HG03045 (cell line): ENCODE measurements around the gene AVPR1B.

Source experiments
- ATAC-seq: cut with Tn5 transposase; IDR thresholded peaks from one replicate; pipeline ENCODE4 v1.9.1; 2021; ENCODE audit warnings: mild to moderate bottlenecking, moderate library complexity; ENCODE audit not compliant: unreplicated experiment

Gene AVPR1B, protein sequence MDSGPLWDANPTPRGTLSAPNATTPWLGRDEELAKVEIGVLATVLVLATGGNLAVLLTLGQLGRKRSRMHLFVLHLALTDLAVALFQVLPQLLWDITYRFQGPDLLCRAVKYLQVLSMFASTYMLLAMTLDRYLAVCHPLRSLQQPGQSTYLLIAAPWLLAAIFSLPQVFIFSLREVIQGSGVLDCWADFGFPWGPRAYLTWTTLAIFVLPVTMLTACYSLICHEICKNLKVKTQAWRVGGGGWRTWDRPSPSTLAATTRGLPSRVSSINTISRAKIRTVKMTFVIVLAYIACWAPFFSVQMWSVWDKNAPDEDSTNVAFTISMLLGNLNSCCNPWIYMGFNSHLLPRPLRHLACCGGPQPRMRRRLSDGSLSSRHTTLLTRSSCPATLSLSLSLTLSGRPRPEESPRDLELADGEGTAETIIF

DNA sequence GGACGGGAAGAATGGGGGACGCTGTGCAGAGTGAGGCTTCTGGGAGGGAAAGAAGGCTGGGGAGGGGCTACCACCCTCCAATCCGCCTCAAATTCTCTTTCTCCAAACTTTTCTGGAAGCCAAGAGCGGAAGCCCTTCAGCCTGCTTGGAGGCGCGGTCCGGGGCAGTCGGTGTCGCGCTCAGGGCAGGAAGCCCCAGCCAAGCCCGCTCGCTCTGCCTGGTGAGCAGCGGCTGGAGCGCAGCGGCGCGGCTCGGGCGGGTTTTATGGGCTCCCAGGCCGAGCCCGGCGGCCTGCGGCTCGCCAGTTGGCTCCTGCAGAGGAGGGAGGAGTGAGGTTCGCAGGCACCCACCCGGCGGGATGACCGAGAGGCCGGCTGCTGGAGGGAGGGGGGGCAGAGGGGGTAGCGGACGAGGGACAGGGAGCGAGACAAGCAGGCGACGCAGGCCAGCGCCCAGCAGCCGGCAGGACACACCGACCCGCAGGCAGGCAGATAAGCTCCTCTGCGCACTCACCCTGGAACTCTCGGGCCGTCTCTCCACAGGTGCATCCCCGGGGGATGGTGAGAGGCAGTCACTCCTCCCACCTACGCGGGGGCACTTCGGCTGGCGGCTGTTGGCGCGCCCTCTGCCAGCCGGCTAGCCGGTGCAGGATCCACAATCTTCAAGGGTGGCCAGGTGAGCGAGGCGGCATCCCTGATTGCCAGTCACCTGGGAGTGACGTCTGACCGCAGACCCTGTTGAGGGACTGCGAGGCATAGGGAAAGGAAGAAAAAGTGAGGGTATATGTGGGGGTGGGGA lies at the start of gene AVPR1B:
AVPR1B (minus strand) TSS at position 238 of the 798 bp plus-strand sequence. CDS start 498 bp downstream, outside the sequence.
- ATAC-seq: no peak

DNA sequence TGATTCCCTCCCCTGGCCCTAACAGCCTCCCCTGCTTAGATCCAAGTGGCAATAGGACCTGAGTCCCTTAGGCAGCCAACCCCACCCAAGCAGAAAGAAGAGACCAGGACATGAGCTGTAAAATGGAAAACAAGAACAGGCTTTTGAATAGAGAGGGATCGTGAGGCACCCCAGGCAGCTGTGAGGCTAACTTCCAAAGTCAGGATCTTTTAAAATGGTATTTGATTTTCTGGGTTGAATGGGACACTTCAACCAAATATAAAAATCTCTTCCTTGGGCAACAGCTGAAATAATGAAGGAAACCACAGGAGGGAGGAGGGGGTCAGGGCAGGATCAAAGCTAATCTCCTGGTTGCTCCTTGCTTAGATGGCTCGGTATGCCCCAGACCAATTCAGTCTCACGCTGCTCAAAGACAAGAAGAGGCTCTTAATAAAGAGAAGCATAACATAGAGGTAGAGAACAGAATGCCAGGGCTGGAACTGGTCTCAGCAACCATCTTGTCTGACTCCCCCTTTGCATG lies 28.6 kb upstream of the AVPR1B start:
- no peak for ATAC-seq

DNA sequence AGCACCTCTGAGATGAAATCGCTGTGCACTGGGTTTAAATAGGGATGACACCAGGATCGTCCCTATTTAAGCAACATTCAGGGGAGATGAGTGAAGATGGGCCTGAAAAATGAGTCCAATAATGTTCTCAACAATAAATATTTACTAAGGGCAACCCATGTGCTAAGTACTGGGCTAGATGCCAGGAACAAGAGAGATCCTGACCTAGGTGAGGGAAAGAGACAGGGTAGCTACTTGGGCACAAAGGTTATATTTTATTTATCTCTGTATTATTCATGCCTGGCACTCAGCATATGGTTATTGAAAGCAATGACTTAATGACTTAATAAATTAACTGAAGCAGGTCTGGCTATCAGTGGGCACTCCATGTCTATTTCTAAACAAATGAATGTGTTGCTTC lies 27.4 kb upstream of the AVPR1B start:
- ATAC-seq: no peak

DNA sequence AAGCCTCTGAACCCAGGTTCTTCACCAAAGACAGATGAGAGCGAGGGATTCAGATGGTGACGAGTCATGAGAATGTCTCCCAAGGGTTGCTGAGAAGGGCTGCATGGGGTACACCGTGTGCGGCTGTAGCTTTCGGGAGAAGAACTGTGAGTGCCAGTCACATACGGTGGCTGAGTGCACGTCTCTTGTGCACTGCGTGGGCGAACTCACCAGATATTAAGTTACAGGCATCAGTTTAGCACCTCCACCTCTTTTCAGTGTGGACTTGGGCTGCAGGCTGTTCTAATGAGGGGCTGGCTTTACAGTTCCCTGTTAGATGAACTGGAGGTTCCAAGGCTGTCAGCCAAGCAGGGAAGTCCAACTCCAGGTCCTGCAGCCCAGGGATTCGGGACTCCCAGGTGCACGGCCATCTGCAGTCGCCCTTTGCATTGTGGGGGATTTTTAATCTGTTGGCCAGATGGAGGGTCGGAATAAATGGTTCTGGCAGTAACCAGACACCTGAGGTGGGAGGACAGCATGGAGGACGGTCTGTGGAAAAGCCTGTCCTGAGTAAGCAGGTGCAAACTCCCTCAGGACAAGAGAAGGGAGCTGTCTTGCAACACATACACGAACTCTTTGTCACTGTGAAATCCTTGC lies 26.5 kb upstream of the AVPR1B start:
- ATAC-seq: no peak

DNA sequence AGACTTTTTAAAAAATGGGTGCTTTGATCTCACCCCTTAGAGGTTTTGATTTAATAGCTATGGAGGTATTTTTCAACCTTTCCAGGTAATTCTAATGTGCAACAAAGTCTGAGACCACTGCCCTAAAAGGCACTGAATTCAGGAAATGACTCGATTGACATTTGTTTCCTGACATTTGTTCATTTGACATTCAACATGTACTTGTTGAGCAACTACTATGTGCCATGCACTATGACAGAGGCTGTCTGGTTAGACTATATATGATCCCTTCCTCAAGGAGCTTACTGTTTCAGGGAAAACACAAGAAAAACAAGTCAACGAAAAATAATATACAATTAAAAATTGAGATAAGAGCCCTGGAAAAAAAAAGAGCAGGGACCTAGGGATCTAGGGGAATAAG lies 25.6 kb upstream of the AVPR1B start:
- ATAC-seq: no peak

DNA sequence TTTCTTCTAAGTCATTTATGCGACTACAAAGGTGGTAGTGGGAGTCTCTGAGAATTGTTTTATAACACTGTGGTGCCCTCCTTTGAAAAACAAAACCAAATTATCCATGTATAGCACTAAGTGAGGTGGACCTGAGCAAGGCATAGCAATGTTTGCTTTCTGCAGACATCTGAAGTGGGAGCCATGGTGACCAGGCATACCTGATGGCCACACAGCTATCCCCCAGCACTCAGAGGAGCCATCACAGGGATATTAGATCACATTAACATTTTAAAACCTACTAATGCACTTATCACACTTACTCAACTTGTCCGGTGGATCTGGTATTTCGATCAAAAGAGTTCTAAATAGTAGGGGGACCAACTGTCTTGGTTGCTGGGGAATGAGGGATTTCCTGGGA lies 24.8 kb upstream of the AVPR1B start:
- ATAC-seq: no peak

DNA sequence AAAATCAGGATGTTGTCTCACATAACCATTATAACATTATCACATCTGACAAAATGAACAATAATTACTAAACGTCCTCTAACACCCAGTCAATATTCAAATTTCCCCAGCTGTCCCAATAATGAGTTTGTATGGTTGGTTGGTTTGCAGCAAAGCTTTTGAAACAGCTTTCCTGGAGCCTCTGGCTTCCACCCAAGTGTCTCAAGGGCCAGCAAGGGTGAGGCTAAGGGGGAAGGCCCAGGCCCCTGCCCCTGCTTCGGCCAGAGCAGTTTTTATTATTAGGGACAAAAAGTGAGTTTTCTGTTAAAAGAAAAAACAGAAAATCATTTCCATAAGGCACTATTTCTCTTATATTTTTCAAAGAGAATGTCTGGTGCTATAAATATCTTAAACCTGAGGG lies 19.1 kb upstream of the AVPR1B start:
- no peak for ATAC-seq

DNA sequence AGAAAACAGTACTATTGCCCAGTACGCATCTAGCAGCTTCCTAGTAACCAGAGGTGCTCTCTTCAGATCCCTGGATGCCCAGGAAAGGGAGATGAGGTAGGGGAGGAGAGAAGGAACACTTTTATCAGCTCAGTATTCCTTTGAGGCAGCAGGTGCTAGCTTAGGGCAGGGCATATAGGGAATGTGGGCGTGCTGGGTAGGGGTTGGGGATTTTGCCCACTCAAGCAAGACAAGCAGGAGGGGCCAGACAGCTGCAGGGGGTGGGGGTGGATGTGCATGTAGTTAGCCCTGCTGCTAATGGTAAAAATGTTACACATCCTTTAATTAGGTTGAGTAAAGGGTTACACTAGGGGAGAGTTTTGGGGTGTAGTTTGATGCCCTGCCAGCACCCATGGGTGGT lies 18.1 kb upstream of the AVPR1B start:
- no peak for ATAC-seq

DNA sequence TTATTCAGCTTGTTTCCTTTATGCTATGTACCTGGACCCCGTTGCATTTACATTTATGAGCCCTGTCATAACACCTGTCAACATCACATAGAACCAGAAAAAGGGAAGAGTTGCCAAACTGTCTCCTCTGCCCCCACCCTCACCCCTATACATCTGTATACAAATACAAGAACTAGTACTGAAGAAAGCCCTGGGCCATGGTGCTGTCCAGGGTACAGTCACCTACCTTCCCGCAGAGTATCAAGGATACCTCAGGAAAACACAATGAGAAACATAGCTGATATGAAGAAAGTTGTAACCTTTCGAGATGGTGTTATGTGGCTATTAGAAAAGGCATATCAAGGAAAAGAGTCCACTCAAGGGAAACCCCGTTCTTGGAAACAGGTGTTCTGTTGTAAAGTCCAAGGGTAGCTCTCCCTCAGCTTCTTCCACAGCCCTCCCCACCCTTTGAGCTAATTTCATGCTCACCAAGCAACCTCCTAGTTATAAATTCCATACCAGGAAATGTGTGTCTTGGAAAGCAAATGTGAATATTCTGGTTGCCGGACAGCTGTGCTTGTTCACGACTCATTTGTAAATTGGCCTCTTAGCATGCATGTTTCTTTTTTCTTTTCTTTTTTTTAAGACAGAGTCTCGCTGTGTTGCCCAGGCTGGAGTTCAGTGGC lies 16.7 kb upstream of the AVPR1B start:
- ATAC-seq: no peak

DNA sequence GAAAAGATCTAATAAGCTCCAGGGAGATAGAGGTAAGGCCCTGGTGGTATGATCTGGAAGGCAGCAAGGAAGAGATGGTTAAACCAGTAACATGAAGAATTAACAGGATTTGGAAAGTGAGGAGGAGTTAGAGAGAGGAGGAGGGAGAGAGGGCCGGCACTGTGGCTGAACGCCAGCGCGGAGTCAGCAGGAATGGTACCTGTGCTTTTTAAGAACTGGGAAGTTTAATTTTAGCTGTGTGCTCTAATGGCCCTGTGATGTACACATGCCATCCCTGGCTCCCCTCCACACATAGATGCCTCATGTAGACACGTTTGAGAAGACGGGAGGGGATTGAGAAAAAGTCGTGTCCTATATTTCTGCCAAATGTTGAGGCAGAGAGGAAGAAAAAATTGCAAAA lies 13.8 kb upstream of the AVPR1B start:
- no peak for ATAC-seq

DNA sequence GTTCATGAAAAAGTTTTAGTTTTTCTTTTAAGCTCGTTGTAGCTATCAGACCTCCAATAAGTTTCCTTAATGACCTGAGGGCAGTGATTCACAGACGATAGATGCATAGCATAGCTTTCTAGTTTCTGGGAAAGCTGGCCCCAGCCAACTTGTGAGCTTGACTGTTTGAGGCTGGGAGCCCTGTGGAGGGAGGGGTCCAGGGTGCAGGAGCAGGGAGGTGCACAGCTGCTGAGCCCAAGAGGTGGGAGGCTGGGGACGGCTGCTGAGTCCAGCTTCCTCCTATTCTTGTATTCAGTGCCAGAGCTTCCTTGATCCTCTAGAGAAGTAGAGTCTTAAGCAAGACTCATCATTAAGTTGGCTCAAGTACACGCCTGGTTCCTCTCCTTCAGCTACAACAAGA lies 11.0 kb upstream of the AVPR1B start:
- no peak for ATAC-seq

DNA sequence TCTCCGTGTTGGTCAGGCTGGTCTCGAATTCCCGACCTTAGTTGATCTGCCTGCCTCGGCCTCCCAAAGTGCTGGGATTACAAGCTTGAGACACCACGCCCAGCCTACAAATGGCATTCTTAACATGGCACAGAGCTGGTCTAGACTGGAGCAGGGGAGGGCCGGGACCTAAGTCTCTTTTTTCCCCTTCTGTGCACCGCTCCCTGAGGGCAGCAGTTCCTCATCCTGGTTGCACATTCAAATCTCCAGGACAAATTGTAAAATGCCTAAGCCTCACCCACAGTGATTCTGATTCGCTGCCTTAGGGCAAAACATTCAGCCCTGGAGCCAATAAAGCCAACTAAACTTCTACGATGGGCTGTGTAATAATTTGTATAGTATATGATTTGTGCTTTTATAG lies 10.1 kb upstream of the AVPR1B start:
- ATAC-seq: no peak

DNA sequence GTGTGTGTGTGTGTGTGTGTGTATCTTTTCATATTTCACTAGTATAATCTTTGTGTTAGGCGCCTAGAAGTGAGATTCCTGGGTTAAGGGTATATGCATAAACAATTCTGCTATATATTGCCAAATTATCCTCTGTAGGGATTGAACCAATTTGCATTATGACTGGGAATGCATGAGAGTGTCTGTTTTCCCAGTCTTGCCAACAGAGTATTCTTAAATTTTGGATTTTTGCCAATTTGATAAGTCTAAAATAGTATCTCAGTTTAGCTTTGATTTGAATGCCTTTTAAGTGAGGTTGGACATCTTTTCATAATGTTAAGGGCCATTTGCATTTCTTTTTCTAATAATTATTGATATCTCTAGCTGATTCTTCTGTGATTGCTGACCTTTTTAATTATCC lies 8.2 kb upstream of the AVPR1B start:
- ATAC-seq: no peak

DNA sequence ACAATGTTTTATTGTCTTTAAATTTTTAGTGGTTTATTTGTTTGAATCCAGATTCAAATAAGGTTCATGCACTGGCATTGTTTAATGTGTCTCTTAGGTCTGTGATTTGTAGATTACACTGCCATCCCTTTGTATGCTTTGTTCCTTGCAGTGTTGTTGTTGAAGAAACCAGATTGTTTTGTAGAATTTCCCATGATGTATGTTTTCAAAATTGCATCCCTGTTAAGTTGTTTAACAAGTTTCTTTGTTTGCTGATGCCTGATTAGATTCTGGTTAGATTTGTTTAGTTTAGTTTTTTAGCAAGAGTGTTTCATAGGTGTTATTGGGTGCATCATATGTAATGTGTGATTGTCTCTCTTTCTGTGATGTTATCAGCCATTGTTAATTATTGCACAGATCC lies 5.5 kb upstream of the AVPR1B start:
- no peak for ATAC-seq

DNA sequence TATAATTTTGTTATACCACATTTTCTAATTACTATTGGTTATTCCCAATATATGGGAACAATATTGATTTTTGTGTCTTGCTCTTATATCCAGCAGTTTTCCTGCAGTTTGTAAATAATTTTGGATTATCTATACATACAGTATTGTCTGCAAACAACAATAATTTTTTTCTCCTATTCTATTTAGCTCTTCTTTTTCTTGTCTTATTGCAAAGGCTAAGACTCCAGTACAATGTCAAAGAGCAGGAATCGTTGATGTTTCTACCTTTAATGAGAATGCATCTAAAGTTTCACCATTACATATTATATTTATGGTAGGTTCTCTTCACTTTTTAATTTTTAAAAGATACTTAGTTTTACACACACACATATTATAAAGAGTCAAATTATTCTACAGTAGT lies 4.1 kb upstream of the AVPR1B start:
- ATAC-seq: no peak

DNA sequence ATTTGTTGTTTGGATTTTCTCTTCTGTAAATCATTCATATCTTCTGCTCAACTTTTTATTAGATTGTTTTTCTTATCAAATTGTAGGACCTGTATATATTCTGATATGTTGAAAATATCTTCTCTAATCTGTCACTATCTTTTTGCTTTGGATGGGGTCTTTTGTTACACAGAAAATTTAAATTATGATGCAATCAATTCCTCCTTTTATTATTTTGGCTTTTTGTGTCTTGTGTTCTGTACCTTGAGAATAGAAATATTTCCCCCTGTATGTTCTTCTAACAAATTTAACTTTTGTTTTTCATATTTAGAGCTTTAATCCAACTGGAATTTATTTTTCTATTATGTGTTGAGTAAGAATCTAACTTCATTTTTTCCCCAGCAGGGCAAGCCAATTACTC lies 3.2 kb upstream of the AVPR1B start:
- ATAC-seq: no peak

DNA sequence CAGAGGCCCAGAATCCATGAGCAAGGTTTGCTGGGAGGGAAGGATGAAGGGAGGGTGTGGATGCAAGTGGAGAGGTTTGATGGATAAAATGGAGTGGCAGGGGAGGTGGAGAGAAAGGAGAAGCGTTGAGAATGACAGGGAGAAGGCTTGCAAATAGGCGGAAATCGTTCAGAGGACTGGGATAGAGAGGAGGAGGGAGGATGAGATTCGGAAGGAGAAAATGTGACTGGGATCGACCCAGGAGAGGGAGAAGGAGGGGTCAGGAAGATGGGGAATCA lies 376 bp downstream of the AVPR1B start:
- ATAC-seq: no peak

DNA sequence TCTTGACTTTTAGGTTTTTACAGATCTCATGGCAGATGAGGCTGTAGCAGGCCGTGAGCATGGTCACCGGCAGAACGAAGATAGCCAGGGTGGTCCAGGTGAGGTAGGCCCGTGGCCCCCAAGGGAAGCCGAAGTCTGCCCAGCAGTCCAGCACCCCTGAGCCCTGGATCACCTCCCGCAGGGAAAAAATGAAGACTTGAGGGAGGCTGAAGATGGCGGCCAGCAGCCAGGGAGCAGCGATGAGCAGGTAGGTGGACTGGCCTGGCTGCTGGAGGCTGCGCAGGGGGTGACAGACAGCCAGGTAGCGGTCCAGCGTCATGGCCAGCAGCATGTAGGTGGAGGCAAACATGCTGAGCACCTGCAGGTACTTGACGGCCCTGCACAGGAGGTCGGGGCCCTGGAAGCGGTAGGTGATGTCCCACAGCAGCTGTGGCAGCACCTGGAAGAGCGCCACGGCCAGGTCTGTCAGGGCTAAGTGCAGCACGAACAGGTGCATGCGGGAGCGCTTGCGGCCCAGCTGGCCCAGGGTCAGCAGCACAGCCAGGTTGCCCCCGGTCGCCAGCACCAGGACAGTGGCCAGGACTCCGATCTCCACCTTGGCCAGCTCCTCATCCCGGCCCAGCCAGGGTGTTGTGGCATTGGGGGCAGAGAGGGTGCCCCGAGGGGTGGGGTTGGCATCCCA lies 856 bp downstream of the AVPR1B start:
- no peak for ATAC-seq

DNA sequence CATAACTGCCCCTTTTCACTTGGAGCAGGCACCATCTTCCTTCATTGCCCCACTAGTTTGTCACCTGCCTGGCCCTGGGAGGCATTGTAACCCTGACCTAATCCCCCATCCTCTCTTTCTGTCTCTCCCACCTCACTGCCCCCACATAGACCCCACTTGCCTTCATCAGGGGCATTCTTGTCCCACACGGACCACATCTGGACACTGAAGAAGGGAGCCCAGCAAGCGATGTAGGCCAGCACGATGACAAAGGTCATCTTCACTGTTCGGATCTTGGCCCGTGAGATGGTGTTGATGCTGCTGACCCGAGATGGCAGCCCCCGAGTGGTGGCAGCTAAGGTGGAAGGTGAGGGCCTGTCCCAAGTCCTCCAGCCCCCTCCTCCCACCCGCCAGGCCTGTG lies 1.4 kb downstream of the AVPR1B start:
- ATAC-seq: no peak

DNA sequence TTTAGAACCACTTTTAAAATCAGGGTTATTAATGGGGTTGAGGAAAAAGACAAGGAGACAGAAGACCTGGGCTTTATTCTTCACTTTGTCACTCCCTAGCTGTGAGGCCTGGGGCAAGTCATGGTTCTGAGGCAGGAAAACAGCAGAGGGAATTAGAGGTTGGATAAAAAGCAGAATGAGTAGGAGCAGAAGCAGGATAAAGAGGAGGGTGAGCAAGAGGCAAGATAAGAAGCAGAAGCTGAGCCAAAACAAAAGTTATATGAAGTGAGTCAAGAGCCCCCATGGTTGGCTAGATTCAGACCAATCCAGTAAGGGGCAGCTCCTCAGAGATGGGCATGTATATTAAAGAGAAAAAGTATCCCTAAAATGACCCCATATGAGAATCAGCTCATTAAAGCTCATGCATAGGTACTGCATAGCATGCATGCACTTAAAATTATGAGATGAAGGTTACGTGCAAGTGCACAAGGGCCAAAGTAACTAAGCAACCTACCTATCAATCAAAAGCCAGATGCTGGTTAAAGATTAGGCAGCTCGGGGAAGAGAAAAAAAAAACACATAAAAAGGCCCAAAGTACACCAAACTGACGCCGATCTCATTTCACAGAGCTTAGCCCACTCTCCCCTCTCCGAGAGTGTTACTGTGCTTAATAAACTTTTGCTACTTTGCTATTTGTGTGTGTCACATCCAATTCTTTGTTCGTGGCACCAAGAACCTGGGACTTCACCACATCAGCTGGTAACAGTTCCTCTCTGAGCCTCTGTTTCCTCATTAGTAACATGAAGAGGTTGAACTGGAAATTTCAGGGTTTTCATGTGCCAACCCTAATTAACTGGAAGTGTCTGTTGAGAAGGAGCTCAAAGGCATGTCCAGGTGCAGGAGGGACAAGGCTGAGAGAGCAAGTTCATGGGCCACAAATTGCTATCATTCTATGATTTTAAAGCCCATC lies 2.2 kb downstream of the AVPR1B start:
- ATAC-seq: no peak
